Head of caudate nucleus (tissue), 42 donors: ENCODE data around the gene ANKRD10.
"Not testable (repeated sequence)": the region's sequence is repeated elsewhere in the genome, so short reads cannot be mapped to it uniquely, and the experiment has no call there.

Experiments used
- DNase-seq, 42 donors: peaks; one replicate each; pipeline versions ENCODE4 v3.0.0 to v3.0.0-alpha.2; 2020 to 2021; ENCODE audit warnings: mixed read lengths in 7 of 42
- intact Hi-C: fragments of 100-400 bp; cut with DNase I; formaldehyde crosslinking; loops from one replicate; pipeline ENCODE4 v1.15.0; 2022

Gene ANKRD10

GRCh38 chr13:110947338-110947737 lies 32.5 kb upstream of the ANKRD10 start:
- intact Hi-C loops, DNase-seq: not testable (repeated sequence)

GRCh38 chr13:110945928-110946570 lies 31.2 kb upstream of the ANKRD10 start:
- DNase-seq: no peak
- intact Hi-C loops: no loop called here

GRCh38 chr13:110944968-110945927 lies 30.4 kb upstream of the ANKRD10 start:
- intact Hi-C loops: no loop called here
- DNase-seq: no peak

GRCh38 chr13:110944121-110944967 lies 29.5 kb upstream of the ANKRD10 start:
- intact Hi-C loops: no loop called here
- peak in 3 of 42 donors; percentile 19 to 49 (median 20) for DNase-seq

GRCh38 chr13:110942248-110942981 lies 27.5 kb upstream of the ANKRD10 start:
- DNase-seq: no peak
- intact Hi-C loops: no loop called here

GRCh38 chr13:110938662-110939421 lies 24.0 kb upstream of the ANKRD10 start:
- intact Hi-C loops: no loop called here
- DNase-seq: no peak

- intact Hi-C loops: no loop called here
- no peak for DNase-seq
Measured at GRCh38 chr13:110937511-110938285, 22.8 kb upstream of the ANKRD10 start.

GRCh38 chr13:110936519-110936918 lies 21.6 kb upstream of the ANKRD10 start:
- no peak for DNase-seq
- intact Hi-C loops: no loop called here

- intact Hi-C loops: no loop called here
- no peak for DNase-seq
Measured at GRCh38 chr13:110932588-110932987, 17.7 kb upstream of the ANKRD10 start.

GRCh38 chr13:110929104-110929777 lies 14.4 kb upstream of the ANKRD10 start:
- intact Hi-C loops: loop anchor here (10.0 kb wide), 1 partner anchor 126 kb away; no protein-coding TSS in a partner anchor
- no peak for DNase-seq

- peak in 1 of 42 donors; percentile 16 for DNase-seq
- intact Hi-C loops: loop anchor here (10.0 kb wide), 1 partner anchor 130 kb away; no protein-coding TSS in a partner anchor
Measured at GRCh38 chr13:110925023-110925612, 10.2 kb upstream of the ANKRD10 start.

- intact Hi-C loops: loop anchor here (10.0 kb wide), 1 partner anchor 130 kb away; no protein-coding TSS in a partner anchor
- DNase-seq: no peak
Measured at GRCh38 chr13:110924639-110924934, 9.7 kb upstream of the ANKRD10 start.

GRCh38 chr13:110923777-110924638 lies 9.1 kb upstream of the ANKRD10 start:
- no peak for DNase-seq
- intact Hi-C loops: loop anchor here (10.0 kb wide), 1 partner anchor 131 kb away; no protein-coding TSS in a partner anchor

- intact Hi-C loops: loop anchor here (10.0 kb wide), 1 partner anchor 132 kb away; no protein-coding TSS in a partner anchor
- no peak for DNase-seq
Measured at GRCh38 chr13:110923086-110923485, 8.2 kb upstream of the ANKRD10 start.

- no peak for DNase-seq
- intact Hi-C loops: loop anchor here (10.0 kb wide), 1 partner anchor 132 kb away; no protein-coding TSS in a partner anchor
Measured at GRCh38 chr13:110922506-110922905, 7.6 kb upstream of the ANKRD10 start.
